ENCODE measurements around the gene KRT2.

- TF ChIP-seq, protein P1, sequence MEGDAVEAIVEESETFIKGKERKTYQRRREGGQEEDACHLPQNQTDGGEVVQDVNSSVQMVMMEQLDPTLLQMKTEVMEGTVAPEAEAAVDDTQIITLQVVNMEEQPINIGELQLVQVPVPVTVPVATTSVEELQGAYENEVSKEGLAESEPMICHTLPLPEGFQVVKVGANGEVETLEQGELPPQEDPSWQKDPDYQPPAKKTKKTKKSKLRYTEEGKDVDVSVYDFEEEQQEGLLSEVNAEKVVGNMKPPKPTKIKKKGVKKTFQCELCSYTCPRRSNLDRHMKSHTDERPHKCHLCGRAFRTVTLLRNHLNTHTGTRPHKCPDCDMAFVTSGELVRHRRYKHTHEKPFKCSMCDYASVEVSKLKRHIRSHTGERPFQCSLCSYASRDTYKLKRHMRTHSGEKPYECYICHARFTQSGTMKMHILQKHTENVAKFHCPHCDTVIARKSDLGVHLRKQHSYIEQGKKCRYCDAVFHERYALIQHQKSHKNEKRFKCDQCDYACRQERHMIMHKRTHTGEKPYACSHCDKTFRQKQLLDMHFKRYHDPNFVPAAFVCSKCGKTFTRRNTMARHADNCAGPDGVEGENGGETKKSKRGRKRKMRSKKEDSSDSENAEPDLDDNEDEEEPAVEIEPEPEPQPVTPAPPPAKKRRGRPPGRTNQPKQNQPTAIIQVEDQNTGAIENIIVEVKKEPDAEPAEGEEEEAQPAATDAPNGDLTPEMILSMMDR (conservative IDR thresholded peaks at IDR 0.05), result no peak
- no peak for TF ChIP-seq ZFX (IDR thresholded peaks at IDR 0.05)
Measured at GRCh38 chr12:52608826-52609630, 43.0 kb downstream of the KRT2 start.
